ENCODE data around the gene CCDC102A.

CCDC102A gene

GRCh38 chr16:57518520-57518919 lies 17.9 kb downstream of the CCDC102A start:
- DNase-seq (ENCODE audit: low read depth): no peak

DNA sequence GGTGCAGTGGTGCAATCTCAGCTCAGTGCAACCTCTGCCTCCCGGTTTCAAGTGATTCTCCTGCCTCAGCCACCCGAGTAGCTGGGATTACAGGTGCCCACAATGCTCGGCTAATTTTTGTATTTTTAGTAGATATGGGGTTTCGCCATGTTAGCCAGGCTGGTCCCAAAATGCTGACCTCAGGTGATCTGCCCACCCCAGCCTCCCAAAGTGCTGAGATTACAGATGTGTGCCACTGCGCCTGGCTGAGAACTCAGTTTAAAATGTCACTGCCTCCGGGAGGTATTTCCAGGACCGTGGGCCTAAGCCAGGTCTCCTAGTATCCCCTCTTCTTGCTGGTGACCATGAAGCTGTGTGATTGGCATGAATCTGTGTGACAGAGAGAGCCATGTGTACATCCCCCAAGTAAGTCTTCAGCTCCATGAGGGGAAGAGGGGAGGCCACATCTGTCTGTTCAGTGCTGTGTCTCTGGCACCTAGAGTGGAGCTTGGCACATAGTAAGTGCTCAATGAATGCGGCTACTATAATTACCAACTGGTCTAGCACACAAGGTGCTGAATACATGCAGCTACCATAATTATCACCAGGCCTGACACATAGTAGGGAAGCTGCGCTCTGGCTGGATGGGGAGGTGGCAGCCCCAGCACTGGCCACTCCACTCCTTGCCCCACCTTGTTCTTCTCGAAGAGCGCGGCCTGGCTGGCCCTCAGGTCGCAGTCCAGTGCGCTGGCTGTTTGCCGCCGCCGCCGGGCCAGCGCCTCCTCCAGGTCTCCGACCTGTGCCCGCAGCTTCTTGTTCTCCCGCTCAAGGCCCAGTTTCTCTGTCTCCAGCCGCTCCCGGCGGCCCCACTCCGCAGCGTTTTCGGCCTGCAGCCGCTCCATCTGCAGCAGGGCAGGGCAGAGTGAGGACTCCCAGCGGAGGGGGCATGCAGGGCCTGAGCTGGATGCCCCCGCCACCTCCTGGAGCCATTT lies 18.7 kb downstream of the CCDC102A start:
- DNase-seq (ENCODE audit: low read depth): no peak

- DNase-seq (ENCODE audit: low read depth): no peak
Measured at GRCh38 chr16:57516773-57517172, 19.6 kb downstream of the CCDC102A start.

DNA sequence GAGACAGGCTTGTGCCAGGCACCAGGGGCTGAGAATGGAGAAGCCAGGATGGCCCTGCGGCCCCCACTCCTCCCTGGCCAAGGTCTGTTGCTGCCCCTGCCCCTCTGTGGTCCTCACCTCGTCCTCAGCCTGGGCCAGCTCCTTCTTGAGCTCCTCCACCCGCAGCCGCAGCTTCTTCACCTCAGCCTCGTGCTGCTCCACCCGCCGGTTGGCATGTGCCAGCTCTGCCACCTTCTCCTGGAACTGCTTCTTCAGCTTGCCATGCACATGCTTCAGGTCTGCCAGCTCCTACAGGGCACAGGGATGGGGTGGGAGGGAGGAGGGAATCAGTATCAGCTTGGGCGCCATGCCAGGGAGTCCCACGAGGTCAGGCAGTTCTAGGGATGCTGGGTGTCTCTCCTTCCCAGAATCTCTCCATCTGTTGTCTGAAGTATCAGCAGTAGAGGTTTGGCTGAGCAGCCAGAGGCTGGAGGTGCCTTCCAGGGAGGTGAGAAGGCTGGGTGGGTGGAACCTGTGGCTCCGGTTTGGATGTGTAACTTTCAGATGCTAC lies 20.1 kb downstream of the CCDC102A start:
- no peak for DNase-seq (ENCODE audit: low read depth)

DNA sequence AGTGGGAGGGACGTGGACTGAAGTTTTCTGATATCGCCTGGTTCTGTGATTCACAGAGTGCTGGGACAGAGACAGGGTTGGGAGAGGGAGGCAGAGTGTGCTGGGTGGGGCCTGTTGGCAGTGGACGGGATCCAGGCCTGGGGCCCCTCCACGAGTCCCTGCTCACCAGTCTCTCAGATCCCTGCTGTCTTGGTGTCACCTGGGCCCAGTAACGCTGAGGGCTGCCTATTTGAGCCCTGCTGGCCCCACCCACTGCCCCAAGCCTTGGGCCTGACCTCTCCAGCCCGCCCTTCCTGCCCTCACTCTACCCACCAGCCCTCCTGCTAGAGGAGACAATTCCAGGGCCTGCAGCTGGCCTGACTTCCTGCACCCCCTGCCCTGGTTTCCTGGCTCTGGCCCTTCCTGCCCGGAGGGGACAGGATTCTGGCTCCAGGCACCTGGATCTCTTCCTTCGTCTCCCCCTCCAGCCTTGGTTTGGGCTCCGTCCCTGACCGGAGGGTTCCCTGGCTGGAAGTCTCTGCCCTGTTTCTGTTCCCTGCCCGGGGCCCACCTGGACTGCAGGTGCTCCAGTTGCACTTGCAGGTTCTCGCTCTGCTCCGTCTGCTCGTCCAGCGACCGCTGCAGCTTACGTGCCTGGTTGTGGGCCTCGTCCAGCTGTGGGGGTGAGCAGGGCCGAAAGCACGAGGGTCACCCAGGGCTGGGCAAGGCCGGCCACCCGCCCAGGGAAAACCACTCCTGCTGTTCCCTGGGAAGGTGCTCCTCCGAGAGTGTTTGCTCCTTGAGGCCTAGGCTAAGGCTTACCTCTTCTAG lies 21.4 kb downstream of the CCDC102A start:
- DNase-seq (ENCODE audit: low read depth): no peak

GRCh38 chr16:57514371-57514770 lies 22.0 kb downstream of the CCDC102A start:
- no peak for DNase-seq (ENCODE audit: low read depth)

GRCh38 chr16:57513371-57514102 lies 22.8 kb downstream of the CCDC102A start:
- DNase-seq (ENCODE audit: low read depth): no peak

- DNase-seq (ENCODE audit: low read depth): no peak
Measured at GRCh38 chr16:57512296-57513001, 23.9 kb downstream of the CCDC102A start.

- no peak for DNase-seq (ENCODE audit: low read depth)
Measured at GRCh38 chr16:57510016-57510871, 26.1 kb downstream of the CCDC102A start.

DNA sequence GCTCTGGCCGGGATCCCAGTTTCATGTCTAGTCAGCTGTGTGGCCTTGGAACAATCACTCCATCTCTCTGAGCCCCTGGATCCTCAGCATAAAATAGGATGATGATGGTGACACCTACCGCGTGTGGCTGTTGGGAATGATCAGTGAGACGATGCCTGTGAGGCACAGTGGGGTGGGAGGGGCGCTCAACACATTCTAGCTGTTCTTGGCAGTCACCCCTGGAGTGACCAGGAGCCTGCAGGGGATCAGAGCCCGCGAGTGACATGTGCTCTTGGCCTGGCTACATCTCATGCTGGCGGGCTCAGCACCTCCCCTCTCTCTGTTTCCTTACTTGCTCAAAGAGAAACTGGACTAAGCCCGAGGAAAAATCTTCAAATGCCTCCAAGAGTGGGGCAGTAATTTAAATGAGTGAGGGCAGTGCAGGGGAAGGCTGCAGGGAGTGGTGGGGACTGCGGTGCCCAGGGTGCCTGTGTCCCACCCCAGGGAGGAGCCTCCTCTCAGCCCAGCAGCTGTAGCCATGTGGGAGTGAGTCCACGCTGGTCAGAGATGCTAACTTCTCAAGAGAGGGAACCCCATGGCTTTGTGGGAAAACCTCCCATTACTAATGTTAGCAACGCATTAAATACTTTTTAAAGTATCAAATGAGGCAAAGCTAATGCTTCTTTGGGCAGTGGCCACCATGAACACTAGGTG lies 27.0 kb downstream of the CCDC102A start:
- no peak for DNase-seq (ENCODE audit: low read depth)

- no peak for DNase-seq (ENCODE audit: low read depth)
Measured at GRCh38 chr16:57508035-57508425, 28.3 kb downstream of the CCDC102A start.

DNA sequence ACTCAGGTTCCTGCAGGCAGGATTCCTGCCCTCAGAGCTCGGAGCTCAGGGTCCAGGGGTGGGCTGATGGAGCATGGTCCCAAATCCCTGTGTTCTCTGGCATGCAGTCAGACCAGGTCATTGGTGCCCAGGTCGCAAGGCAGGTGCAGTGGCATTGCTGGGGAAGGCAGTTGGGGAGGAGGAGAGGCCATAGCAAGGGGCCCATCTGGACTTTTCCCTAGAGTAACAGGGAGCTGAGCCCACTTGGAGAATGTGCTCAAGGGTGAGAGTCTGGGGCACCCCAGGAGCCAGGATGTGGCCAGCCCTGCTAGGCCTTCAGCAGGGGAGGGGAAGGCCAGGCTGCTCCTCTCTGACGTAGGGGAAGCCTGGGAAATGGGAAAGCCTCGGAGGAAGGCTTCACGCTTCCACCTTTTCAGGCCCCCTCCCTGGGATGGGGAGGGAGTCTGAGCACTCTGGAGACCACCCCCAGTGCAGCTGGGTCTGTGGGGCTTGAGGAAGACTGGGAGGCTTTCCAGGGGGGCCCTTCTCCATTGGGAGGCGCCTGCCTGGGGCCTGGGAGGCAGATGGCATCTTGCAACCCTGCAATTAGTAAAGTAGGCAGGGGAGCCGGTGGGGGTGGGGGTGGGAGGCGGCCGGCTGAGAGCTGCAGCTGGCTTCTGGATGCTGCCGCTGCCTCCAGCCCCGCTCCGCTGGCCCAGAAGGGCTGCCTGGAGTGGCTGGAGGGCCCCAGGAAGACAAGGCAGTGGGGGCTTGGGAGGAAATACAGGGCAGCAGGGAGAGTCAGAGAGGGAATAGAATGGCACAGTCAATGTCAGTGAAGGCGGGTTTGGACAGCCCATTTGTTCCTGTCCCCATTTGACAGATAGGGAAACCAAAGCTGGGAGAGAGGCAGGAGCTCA lies 29.0 kb downstream of the CCDC102A start:
- no peak for DNase-seq (ENCODE audit: low read depth)

GRCh38 chr16:57505169-57505568 lies 31.2 kb downstream of the CCDC102A start:
- no peak for DNase-seq (ENCODE audit: low read depth)

DNA sequence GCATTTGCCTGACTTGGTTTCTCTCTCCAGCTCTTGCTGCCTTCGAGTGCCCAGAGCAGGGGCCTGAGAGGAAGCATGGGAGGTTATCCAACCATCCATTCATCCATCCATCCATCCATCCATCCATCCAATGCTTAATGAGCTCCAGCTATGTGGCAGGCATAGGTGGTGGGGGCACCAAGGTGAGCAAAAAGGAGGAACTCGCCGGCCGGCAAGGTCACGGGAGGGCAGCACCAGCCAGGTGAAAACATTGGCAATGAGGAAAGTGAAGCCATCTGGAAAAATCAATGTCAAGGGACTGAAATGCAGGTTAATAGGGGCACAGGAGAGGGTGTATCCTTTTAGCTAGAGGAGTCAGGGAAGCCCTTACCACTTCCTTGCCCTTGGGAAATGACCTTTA lies 31.9 kb downstream of the CCDC102A start:
- DNase-seq (ENCODE audit: low read depth): no peak

- DNase-seq (ENCODE audit: low read depth): no peak
Measured at GRCh38 chr16:57504001-57504400, 32.4 kb downstream of the CCDC102A start.

DNA sequence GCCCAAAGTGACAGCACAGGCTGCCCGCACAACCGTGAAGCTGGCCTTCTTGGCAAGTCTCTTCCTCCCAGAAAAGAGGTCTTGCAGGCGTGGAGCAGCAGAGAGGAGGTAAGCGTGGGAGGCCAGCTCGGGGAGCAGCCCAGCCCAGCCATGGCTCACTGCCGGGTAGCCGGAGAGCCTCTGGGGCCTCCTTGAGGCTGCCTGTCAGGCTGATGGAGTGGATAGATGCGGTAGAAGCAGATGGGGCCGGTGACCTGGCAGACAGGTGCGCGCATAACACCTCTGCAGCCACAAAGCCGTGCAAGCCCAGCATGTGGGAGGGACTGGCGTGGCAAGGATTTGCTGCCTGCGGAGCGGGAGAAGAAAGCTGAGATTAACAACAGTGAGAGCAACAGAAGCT lies 33.0 kb downstream of the CCDC102A start:
- no peak for DNase-seq (ENCODE audit: low read depth)

- DNase-seq (ENCODE audit: low read depth): no peak
Measured at GRCh38 chr16:57502048-57502775, 34.2 kb downstream of the CCDC102A start.

DNA sequence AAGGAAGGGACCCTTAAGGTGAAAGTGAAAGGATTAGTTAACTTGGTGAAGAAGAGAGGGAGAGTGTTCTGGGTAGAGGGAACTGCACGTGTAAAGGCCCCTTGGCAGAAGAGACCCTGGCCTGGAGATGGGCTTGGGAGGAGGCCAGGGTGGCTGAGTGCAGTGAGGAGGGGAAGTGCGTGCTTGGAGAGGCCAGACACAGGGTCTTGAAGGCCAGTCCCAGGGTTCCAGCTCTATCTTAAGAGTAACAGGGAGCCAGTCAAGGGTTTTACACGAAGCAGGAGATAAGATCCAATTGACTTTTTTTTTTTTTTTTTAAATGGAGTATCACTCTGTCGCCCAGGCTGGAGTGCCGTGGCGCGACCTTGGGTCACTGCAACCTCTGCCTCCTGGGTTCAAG lies 34.9 kb downstream of the CCDC102A start:
- DNase-seq (ENCODE audit: low read depth): no peak

All from activated T-helper 9 cell treated with anti-CD3 and anti-CD28 coated beads, Interleukin-2, amount 50 U/mL, for 16 hours (primary cell).